ENCODE data around the gene EIF3M.

GRCh38 chr11:32575070-32575469 lies 8.6 kb upstream of the EIF3M start:
- TF ChIP-seq EZH2 (IDR thresholded peaks at IDR 0.05; ENCODE audit: borderline replicate concordance) (no peak), EZH2phosphoT487 (IDR thresholded peaks at IDR 0.05; ENCODE audit: low read depth, severe bottlenecking, unreplicated experiment) (no peak)

All from hepatocyte (in vitro differentiated cells).